GM19193 (cell line): ENCODE results near the gene GPR87.

Experiments
- POLR2A ChIP-seq: IDR thresholded peaks from 4 replicates; pipeline ENCODE4 v1.6.1; 2011; ENCODE audit not compliant: insufficient read depth, insufficient read length; ENCODE audit errors: extremely low read depth

GPR87 gene

DNA sequence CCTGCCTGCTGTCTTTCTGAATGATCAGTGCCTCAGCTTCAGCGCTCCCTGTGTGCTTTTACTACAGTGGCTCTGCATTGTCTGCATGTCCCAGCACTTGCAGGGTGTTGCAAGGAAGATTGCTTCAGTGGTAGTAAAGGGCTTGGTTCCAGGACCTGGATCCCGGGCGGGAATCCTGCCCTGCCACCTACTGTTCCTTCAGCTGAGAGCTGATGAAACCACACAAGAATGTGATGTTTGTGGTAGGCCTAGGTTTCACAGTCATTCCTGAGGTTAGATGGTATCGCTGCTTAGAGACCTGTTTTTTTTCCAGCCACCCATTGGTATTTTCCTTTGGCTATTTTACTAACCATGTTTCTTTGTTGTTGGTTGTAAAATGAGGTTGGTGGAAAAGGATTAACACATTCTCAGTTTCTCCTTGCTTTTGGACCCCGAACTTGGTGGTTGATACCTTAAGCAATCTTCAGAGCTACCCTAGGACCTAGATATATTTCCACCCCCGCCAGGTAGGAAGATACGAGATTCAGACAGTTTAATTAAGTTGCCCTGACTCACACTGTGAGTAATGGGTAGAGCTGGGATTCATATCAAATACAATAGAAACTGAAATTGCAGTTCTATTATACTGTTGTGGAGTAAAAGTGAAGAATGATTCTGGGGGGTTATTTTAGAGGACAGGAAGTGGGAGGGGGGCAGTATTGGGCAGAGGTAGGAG, 11.4 kb downstream of the GPR87 start:
- no peak for TF ChIP-seq POLR2A

DNA sequence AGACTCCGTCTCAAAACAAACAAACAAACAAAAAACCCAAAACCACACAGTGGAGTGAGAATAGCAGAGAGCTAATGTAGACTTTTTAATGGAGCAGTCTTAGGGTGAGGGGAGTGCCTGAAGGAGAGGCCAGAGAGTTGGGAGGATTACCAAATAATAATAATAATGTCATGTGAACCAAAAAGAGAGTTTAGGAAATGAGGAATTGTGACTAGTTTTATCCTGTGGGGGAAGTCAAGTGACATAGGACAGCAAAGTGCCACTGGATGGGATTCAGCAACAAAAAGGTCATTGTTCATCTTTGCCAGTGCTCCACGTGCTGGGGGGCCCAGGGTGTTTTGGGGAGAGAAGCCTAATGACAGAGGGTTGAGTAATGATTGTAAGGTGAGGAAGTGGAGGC, 12.9 kb downstream of the GPR87 start:
- TF ChIP-seq POLR2A = no peak

DNA sequence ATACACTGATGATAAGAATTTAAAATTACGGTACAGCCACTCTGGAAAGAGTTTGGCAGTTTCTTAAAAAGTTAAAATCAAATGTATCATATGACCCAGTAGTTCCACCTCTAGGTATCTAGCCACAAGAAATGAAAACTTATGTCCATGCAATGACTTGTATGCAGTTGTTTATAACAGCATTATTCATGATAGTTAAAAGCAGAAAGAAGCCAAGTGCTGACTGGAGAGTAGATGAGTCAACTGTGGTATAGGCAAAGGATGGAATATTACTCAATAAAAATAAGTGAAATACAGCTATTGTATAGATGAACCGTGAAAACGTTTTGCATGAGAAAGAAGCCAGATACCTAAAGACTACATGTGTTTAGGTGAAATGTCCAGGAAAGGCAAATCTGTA, 14.8 kb downstream of the GPR87 start:
- no peak for TF ChIP-seq POLR2A

DNA sequence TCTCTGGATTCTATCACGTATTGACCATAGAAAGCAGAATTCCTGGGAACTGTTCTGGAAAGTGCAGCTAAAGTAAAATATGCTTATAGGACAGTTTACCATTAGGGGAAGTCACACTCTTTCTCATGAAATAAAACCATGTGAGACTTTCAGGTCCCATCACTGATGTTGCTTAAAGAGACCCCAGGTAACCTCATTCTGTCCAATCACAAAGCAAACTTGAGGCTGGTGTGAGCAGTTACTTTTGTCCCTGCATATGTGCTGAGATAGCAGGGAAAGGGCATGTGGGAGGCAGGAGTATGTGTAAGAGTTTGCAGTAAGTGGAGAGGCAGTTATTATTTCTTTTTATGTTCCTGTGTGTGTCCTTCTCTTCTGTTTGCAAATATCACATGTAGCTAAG, 16.1 kb downstream of the GPR87 start:
- no peak for TF ChIP-seq POLR2A

DNA sequence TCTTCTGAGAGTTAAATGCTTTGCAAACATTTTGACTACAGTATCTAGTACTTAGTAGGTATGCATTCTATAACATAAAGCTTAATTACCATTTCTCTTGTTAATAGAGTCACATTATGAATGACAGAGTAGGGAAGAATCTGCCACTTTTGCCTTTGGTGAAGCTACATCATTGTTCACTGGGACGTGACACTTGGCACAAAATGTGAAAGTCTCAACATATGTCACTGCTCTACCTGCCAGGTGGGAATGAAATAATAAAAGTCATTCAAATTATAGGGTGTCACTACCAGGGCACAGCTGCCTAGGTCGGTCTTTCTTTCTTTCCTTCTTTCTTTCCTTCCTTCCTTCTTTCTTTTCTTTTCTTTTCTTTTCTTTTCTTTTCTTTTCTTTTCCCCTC, 17.6 kb downstream of the GPR87 start:
- TF ChIP-seq POLR2A = no peak

DNA sequence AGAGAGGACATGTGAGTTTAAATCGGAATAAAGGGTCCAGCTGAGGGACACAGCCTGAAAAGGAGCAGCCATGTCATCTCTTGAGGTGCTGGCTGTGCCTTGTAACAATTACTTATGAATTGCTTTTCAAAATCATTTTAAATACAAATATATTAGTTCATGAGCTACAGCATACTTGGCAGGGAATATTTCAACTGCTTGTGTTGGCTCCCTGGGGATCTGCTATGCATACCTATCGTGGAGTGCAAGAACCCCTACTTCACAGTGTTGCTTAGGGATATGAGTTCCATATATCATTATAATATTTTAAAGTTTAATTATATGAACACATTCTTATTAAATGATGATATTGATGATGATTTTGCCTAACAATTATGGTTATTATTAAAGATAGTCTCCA, 19.2 kb downstream of the GPR87 start:
- TF ChIP-seq POLR2A = no peak

DNA sequence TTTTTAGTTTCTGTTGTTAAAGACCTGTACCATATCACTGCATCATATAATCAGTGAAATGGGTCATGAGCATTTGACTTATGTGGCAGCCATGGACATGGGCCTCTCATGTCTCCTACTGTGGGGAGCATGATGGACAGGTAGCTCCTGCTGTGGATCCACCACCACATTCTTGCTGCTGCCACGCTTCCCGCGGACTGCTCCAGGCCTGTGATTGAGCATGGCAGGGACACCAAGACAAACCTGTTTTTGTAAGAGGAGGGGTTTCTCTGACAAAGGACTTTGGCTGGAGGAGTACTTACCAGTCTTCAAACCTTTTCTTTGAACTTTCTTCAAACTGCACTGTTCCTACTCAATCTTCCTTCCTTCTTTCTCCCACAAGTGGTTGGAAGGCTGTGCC, 20.4 kb downstream of the GPR87 start:
- TF ChIP-seq POLR2A = no peak

DNA sequence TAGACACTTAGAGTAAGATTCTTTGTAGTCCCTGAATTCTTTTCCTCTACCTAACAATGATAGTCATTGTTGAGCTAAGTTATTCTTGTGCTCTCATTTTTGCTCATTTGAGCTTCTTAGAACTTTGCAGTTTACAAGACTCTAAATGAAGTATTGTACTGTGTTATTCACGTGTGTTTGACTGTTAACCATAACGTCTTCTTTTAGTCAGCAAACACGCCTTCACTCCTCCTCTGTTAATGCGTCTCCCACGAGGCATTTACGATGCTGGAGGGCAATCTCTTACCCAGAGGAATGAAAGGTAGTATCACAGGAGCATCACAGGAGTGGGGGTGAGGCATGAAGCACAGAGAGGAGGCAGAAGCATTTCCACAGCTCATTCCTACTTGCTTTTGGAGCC, 23.5 kb downstream of the GPR87 start:
- no peak for TF ChIP-seq POLR2A

DNA sequence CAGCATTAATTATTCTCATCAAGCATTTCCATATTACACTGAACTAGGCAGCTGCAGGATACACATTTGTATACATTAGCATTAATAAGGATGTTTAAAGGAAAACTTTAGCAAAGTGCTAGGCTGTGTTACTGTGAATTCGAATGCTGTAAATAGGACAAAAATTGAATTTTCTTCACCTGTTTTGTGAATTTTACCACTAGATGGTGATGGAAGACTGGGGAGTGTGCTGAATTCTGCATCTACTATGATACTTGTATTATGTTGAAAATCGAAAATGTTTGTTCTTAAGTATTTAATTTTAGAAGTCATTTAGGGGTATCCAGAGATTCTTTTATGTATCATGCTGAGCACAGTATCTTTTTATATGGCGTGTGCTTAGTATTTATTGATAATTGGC, 25.9 kb downstream of the GPR87 start:
- TF ChIP-seq POLR2A = no peak

DNA sequence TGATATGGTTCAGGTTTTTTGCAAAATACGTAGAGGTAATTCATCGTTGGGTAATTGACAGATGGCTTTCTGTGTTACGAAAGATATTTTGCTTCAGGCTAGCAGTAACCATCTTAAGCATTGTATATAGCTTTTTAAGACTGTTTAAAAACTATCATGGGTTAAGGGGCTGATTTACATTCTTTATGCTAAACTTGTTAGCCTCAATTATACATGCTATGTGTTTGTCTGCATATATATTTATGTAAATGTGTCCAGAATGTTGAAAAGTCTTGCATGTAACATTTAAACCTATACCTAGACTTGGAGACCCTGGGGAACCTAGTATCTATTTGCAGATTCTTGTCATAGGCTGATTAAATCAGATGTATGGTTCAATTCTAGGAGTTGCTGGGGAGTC, 27.2 kb downstream of the GPR87 start:
- TF ChIP-seq POLR2A = no peak

DNA sequence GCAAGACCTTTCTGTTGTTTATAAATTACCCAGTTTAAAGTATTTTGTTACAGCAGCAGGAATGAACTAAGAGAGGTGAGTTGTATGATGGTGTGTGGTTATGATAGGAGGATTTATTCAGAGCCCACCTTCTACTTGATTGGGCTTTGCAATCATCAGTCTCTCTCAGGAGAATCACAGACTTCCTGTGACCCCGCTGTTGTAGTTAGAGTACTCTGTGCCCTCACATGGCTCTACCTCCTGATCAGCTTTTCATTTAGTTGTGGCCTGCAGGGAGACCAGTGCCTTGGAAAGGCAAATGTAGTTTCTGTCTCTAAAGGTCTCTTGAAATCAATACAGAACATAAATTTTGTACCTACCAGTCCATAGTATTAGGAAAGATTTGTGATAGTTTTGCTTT, 30.7 kb downstream of the GPR87 start:
- TF ChIP-seq POLR2A = no peak

DNA sequence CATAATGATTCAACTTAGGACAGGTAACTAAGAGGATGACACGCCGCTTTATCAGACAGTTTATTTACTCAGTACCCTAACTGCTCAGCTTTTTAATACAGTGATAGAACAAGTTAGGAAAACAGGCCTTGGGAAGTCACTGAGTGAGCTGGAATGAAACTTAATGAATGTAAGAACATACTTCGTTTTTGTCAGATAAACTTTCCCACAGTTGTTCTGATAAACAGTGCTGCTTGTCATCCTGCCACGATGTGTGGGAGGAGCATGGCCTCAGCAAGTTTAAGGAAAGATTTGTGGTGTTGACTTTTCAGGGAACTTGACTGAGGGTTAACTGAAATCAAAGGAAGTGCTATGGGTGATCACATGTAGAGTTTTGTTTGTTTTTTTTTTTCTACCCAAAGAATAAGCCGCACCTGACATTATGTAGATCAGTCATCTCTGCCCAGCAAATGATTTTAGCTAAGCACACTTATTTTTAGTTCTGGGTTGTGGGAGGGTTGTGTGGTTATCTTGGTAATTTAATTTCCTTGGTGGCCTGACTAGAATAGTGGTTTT, 32.6 kb downstream of the GPR87 start:
- no peak for TF ChIP-seq POLR2A

DNA sequence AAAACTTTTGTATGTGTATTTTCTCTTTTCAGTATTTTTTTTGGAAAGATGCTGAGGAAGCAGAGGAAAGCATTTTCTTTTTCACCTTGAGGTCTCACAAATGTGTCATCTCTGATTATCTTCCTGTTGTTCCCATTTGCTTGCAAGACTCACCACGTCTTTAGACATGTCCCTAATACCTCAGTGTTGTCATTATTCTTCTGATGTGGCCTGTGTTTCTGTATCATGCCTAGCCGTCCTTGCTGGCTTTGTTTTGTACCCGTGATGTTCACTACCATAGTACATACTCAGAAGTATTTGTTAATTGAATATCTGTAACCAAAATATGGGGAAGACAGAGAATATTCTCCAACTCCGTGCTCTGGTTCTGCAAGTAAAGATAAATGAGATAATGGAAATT, 33.2 kb downstream of the GPR87 start:
- TF ChIP-seq POLR2A = no peak

DNA sequence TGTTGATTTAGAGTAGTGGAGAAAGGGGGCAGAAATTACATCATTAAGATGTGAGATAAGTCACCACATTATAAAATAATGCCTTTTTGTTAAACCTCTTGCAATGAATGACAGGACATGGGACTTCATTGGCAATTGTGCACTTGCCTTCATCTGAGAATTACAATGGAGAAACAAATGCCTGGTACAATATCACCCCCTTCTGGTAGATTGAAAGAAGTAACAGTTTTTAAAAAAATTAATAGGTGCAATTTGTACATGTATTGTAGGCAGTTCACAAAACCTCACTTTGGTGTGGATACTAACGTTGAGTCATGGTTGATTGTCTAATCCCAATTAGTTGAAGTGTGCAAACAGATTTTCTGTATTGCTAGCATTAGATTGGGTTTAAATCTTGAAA, 33.7 kb downstream of the GPR87 start:
- TF ChIP-seq POLR2A = no peak

DNA sequence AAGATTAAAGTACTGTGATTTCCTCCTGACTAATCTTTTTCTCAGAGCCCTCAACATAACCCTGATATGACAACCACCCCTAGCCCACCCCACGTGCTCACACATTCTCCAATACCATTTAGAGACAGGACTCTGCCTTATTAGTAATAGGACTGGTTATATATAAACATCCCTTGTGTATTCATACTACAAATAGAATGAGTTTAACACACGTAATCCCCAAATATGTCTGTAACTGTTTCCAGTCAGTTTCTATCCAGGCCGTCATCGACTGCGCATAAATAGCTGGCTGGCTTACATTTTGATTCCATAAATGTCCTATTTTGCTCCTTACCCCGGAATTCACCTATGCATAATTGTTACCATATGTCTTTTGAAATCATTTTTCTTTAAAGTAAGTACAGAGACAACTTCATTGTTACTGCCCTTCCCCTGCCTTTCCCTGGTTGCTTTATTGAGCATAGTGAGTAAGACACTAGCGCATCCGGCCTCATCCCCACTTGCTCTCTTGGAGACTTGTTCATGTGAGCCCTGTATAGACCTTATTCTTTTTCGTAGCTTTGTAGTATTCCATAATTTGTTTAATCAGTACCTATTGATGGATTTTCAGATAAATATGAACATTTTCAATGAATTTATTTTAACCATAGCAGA, 34.8 kb downstream of the GPR87 start:
- TF ChIP-seq POLR2A = no peak

DNA sequence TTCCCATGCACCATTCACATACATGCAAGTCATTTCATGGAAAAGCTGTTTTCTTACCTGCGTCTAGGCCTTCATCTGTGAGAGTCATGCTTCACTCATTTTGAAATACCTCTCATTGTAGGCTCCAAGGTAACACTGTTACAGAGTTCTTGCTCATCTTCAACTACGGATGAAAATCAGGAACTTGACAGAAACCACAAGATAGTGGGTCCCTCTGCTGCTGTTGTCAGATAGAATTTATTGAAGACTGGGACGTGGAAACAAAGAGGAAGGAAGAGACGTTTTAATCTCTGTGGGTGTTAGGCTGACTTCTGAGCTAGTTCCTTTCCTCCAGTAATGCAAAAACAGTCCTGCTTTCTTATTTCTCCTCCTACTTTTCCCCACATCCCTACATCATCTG, 38.4 kb downstream of the GPR87 start, which contains the start of gene P2RY14:
Gene P2RY14 (minus strand): TSS at position 313 of the 400 bp plus-strand sequence. CDS start 64,226 bp downstream, outside the sequence.
- no peak for TF ChIP-seq POLR2A
